ENCODE results near the gene ACTL8. TPM values are rescaled to one million over a fixed set of nuclear protein-coding genes. Genes with fewer than 3 reads are reported as not detected.

ACTL8 gene
- total RNA-seq, result not detected in 2 replicates

DNA sequence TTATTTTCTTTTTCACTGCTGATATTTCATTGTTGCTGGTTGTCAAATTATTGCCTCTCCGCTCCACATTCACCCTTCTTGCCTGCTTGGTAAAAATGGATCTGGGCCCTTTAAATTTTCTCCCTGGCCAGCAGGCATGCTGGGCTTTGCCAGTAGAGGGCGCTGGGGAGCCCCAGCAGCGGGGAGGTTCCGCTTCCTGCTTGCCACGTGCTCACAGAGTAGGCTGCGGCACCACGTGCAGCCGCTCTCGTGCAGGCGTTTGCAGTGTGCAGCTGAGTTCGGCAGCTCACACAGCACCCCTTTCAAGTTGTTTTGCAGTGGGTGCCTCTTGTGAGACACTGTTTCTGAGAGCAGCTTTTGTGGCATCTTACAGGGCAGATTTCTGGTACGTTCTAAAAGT is at the start of gene ACTL8:
Gene ACTL8, plus strand, starts transcription at position 214 of the 400 bp plus-strand sequence. CDS start 67,676 bp downstream, outside the sequence.

Other genes with a start within 250 kb of the ACTL8 start
- gene ARHGEF10L, start 215.6 kb upstream of the ACTL8 start, total RNA-seq, result 12.1 and 14.0 TPM in 2 replicates

Data from cardiac ventricle fibroblast (primary cell).